Cardiac fibroblast (primary cell): ENCODE results near the gene MPPED2.
"Not testable (repeated sequence)": the region's sequence is repeated elsewhere in the genome, so short reads cannot be mapped to it uniquely, and the experiment has no call there.

Experiments
- DNase-seq, 2 donors: peaks; one replicate each; pipeline versions ENCODE4 v3.0.0 to v3.0.0-alpha.2; 2010; ENCODE audit warnings: low read depth in 2 of 2
- H3K4me3 ChIP-seq, 2 donors: replicated peaks in 1 of 2; 1 replicate in 1 of 2; 2 replicates in 1 of 2; pipeline ENCODE4 v1.5.1; 2011; ENCODE audit warnings: low read depth in 2 of 2, low read length in 2 of 2, mild to moderate bottlenecking in 2 of 2, moderate library complexity in 1 of 2
- TF ChIP-seq, protein P1 (sequence below): IDR thresholded peaks from one replicate; pipeline ENCODE4 v1.5.1; 2011; ENCODE audit warnings: low read depth, mild to moderate bottlenecking, low read length, inconsistent platforms

Gene MPPED2

DNA sequence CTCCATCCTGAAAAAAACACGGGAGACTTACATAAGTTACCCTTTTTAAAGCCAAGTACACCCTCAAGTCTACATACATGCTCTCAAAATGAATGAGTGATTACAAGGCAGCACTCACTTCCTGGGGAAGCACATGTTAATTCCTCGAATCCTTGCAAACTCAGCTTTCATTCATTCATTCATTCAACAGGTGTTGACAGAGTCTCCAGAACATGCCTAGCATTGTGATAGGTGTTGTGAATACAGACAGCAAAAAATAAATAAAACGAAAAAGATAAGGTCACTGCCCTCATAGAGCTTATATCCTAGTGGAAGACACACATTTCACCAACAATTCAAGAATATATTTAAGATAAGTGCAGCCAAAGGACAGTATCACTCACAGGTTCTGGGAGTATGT lies 19.7 kb downstream of the MPPED2 start:
- DNase-seq, result no peak
- H3K4me3 ChIP-seq, result no peak overlapping the region
- TF ChIP-seq, protein P1, sequence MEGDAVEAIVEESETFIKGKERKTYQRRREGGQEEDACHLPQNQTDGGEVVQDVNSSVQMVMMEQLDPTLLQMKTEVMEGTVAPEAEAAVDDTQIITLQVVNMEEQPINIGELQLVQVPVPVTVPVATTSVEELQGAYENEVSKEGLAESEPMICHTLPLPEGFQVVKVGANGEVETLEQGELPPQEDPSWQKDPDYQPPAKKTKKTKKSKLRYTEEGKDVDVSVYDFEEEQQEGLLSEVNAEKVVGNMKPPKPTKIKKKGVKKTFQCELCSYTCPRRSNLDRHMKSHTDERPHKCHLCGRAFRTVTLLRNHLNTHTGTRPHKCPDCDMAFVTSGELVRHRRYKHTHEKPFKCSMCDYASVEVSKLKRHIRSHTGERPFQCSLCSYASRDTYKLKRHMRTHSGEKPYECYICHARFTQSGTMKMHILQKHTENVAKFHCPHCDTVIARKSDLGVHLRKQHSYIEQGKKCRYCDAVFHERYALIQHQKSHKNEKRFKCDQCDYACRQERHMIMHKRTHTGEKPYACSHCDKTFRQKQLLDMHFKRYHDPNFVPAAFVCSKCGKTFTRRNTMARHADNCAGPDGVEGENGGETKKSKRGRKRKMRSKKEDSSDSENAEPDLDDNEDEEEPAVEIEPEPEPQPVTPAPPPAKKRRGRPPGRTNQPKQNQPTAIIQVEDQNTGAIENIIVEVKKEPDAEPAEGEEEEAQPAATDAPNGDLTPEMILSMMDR, result no peak

DNA sequence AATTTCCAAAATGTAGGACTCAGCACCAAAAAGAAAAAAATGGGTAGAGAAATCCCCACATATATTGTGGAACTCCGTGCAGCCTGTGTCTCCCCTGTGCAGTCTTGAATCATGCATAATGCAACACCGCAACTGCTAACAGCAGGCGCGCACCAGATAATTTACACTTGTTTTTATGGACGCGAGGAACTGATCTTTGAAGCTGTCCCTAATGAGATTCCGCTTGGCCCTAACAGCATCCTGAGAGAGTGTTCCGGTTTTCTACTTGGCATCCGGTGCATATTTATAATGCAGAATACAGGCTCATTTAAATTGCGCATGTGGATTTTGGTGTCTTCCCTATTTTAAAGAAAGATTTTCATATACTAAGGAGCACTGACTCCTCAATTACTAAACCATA lies 21.1 kb downstream of the MPPED2 start:
- TF ChIP-seq, protein P1, result no peak
- no peak for DNase-seq
- H3K4me3 ChIP-seq, result no peak overlapping the region

DNA sequence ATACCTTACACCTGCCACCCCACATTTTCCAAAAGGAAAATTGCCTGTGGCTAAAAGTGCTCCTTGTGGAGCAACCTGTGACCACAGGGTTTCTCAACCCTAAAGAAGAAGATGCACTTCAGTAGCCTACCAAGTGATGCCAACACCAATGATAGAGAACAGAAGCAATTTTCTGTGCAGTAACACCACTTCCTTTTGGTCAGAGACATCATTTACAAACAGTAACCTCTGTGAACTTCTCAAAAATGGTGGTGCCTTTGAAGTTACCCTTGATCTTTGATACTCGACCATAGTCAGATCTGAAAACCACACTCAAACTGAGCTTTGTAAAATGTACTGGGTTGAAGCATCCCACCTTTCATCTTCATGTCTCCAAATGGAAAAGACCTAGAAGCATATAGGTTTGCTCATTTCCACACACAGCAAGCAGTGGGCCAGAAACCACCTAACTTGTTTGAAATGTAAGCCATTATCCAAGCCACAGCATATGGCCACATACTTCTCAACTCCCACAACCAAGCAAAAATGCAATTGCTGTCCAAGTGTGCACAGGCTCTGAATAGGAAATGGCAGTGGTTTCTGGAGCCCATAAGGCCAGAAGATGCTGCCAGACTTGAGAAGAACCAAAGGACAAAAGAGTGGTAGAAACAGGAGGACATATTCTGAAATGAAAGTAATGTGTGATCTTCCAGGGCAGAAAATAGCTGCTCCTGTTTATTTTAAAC lies 24.3 kb downstream of the MPPED2 start:
- TF ChIP-seq, protein P1, result no peak
- no peak for DNase-seq
- H3K4me3 ChIP-seq, result no peak overlapping the region

DNA sequence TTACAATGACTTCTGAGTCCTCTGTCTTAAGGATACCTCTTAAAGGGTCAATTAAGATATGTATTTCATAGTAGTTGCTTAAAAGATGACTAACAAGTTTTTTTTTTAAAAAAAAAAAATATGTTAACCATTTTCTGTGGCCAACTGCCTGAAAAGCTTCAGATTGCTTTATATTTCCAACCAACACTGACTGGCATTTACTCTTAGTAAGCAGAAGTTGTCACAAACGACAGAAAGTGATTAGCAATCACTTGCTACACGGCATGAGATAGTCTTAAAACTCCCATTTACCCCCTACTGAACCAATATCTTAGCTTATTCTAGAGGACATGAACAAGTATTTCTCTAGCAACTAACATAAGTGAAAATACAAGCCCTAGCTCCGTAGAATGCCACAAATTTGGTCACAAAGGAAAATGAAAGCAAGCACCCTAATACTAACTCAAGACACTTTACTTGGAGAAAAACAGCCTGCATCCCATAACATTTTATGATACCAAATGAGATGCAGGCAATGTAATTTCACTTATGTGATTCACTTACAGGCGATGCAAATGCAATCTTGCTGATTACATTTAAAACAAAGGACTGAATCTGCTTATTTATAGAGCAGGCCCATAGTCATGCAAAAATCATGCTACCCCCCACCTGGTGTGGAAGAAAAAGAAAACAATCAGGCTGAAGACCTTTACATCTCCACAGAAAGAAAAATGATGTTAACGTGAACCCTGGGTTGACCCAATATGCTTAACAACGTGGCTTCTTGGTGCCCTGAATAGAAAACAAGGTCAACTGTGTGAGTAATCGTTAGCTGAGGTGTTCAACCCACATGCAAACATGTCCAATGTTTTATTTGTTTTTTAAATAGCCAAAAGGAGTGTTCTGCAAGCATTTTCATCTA lies 25.7 kb downstream of the MPPED2 start:
- no peak for DNase-seq
- no peak overlapping the region for H3K4me3 ChIP-seq
- TF ChIP-seq, protein P1, result no peak

DNA sequence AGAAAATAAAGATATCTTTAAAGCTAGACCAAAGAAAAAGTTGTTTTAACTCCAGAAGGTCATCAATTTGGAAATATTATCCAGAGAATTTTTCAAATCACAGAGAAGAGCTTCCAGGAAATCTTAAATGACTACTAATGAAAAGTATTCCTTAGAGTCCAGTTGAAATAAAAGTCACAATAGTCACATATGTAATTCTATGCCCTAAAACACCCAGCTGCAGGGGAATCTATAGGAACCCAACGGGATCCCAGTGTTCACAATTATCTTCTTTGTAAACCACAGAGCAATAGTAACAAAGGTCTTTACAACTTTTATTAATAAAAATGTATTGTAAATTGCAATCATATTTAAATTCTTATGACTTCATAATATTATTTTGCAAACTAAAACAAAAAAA lies 27.1 kb downstream of the MPPED2 start:
- H3K4me3 ChIP-seq, result no peak overlapping the region
- TF ChIP-seq, protein P1, result no peak
- no peak for DNase-seq

DNA sequence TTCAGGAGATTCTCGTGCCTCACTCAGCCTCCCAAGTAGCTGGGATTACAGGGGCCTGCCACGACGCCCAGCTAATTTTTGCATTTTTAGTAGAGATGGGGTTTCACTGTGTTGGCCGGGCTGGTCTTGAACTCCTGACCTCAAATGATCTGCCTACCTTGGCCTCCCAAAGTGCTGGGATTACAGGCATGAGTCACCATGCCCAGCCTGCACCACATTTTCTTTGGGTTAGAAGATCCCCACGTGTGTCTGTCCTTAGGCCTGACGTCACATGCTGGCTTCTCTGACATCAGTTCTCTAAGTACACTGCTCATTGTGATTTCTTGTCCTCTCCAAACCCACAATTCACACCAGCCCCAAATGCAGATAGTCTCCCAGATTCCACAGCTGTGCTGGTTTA lies 31.6 kb downstream of the MPPED2 start:
- not testable (repeated sequence) for DNase-seq, H3K4me3 ChIP-seq

DNA sequence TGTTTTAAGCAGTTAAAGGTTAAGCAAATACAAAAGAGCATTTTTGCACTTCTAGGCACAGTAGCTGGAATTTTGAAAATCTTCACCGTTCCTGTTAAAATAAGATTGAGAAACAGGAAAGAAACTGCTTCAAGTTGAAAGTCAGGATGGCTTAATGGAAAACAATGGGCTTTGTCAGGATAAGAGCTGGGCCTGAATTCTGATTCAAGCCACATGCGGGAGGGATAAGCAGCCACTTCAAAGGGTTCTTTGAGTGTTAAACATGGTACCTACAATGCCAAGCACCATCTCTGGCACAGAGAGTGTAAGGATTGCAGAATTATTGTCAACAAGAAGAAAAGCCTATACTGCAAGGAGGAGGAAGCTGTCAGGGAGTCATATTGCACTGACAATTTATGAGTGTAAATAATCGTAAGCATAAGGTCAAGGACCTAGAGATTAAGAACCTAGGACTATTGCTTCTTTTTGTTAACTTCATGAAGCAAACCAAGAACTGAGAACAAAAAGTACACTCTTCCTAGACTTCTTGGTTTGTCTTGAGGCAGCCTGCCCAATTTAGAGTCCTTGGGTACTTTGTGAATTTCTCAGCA lies 32.5 kb downstream of the MPPED2 start:
- TF ChIP-seq, protein P1, result no peak
- H3K4me3 ChIP-seq, result no peak overlapping the region
- DNase-seq, result no peak
